22Rv1 (cell line): ENCODE data around the gene SPRR4.

Experiments
- ZFX ChIP-seq: fragments of 450-650 bp; IDR thresholded peaks from 2 replicates; pipeline ENCODE4 v1.6.1; 2017; ENCODE audit warnings: antibody characterized with exemption, borderline replicate concordance
- TF ChIP-seq, protein P1 (sequence below): fragments of 450-650 bp; IDR thresholded peaks from 2 replicates; pipeline ENCODE4 v1.5.1; 2017; ENCODE audit warnings: mild to moderate bottlenecking

DNA sequence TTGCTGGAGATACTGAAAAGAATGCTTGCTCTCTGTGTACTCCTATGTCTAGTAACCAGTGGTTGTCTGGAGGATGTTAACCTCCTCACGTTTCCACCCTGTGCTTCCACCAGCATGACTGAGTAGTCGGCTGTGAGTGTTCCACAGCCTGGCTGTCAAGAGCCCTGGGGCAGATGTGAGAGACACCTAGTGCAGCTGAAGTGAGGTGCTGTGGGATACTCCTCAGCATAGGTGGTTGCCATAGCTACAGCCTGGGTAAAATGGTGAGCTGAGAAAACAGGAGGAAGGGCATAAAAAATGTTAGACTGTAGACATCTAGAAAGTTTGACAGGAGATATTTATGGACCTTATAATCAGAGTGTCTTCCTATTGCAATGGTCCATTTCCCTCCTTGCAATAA lies 46.3 kb upstream of the SPRR4 start:
- TF ChIP-seq, protein P1, sequence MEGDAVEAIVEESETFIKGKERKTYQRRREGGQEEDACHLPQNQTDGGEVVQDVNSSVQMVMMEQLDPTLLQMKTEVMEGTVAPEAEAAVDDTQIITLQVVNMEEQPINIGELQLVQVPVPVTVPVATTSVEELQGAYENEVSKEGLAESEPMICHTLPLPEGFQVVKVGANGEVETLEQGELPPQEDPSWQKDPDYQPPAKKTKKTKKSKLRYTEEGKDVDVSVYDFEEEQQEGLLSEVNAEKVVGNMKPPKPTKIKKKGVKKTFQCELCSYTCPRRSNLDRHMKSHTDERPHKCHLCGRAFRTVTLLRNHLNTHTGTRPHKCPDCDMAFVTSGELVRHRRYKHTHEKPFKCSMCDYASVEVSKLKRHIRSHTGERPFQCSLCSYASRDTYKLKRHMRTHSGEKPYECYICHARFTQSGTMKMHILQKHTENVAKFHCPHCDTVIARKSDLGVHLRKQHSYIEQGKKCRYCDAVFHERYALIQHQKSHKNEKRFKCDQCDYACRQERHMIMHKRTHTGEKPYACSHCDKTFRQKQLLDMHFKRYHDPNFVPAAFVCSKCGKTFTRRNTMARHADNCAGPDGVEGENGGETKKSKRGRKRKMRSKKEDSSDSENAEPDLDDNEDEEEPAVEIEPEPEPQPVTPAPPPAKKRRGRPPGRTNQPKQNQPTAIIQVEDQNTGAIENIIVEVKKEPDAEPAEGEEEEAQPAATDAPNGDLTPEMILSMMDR = no peak
- TF ChIP-seq ZFX = no peak
